Measurements from ENCODE around the gene MMP28.
"Not testable (repeated sequence)": the region's sequence is repeated elsewhere in the genome, so short reads cannot be mapped to it uniquely, and the experiment has no call there.

The MMP28 gene

DNA sequence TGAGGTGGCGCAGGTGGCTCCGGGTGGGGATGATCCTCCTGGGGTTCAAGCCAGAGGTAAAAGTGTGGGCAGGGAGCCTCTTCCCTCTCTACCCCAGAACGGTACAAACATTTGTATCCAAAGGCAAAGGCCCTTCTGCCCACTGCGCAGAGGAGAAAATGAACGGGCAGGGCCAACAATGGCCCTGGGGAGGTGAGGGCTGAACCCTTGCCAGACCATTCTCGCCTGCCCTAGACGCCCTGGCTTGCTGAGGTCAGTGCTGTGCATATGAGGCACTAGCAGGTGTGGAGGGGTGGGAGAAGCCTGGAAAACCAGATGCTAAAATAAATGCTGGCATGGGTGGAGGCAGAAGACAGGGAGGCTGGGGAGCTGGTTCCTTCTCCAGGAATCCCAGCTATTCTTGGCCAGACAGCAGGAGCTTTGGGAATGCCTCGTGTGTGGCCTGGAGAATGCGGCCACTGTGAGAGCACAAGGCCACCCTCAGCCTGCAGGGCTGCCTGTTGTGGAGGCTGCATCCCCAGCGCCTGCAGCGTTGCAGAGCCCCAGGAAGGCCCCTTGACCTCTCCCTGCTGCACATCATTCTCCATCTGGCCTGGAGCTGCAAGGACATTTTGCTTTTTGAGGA, 30.2 kb downstream of the MMP28 start:
- DNase-seq: no peak

DNA sequence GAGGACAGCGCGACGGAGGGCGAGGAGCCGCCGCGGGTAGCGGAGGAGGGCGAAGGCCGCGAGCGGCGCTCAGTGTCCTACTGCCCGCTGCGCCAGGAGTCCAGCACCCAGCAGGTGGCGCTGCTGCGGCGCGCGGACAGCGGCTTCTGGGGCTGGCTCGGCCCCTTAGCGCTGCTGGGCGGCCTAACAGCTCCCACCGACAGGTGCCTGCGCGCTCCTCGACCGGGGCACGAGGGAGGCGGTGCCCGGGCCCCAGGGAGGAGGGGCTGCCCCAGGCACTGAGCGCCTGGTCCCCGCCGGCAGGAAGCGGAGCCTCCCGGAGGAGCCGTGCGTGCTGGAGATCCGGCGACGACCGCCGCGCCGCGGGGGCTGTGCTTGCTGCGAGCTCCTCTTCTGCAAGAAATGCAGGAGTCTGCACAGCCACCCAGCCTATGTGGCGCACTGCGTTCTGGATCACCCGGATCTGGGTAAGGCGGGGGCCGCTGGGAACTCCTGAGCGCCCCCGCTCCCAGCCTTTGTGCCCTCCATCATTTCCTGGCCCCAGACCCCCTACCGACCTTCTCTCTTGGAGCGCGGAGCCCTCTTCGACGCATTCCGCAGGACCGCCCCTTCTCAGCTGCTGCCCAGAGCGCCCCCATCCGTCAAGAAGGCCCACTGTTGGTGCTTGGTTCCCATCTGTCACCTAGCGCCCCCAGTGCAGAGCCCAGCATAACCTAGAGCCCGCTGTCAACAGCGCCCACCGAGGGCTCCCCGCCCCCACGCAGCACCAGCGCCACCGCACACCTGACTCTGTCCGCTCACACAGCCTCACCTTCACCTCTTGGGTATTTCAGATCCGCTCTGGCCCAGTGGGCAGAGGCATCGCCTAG, 31.1 kb downstream of the MMP28 start:
- DNase-seq: peak; percentile 76

DNA sequence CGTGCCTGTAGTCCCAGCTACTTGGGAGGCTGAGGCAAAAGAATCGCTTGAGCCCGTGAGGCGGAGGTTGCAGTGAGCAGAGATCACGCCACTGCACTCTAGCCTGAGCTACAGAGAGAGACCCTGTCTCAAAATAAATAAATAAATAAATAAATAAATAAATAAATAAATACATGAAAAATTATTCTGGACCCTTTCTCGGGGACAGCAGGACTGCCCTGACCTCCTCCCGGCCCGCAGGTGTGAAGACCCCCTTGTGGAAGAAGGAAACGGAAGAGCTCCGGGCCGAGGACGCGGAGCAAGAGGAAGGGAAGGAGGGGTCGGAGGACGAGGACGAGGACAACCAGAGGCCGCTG, 31.7 kb downstream of the MMP28 start:
- no peak for DNase-seq

DNA sequence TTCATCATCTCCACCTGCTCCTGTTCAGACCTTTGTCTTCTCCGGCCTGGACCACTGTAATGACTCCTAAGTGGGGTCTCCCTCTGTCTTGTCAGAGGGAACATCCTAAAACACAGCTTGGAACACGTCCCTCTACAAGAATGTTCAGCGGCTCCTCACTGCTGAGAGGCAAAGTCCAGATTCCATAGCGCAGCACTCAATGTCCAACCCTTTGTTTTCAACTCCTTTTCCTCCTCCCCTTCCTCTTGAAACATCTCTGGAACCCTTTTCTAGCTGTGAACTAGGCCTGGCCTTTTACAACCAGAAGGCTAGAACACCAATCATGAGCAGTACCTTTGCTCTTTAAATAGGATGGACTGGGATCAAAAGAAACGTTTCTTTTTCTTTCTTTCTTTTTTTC, 33.8 kb downstream of the MMP28 start:
- no peak for DNase-seq

DNA sequence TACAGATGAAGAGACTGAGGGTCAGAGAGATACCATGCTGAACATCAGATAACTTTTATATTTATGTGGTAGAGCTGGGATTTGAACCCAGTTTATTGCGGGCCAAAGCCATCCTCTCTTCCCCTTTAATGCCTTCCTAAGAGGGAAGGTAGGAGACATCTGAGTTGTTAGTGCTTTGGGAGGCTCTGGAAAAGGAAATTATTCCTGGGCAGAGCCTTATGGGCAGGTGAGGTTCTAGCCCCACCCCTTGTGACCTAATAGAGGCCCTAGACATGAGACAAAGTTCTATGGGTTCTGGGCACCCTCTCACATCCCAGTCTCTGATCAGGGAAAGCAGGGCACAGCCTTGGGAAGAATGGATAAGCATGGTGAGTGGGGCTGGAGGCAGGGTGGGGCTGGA, 34.9 kb downstream of the MMP28 start, which contains the start of gene C17orf50:
Gene C17orf50 (plus strand): TSS at position 301 of the 400 bp plus-strand sequence. CDS start 55 bp downstream, at position 356.
- DNase-seq: no peak

DNA sequence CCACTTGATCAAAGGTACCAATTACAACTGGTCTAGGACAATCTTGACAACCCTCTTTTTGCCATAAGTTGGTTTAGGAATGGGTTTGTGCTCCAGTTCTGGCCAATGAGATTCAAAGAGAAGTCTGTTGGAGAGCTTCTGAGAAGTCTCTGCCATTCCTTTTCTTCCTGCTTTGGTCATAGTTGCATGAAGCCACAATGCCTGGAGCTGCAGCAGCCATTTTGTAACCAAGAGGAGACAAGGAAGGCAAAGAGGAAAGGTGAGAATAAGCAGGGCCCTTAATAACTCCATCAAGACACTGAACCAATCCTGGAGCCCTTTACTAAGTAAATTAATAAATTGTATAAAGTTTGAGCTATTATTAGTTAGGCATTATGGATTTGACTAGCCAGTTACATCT, 38.2 kb downstream of the MMP28 start:
- no peak for DNase-seq

DNA sequence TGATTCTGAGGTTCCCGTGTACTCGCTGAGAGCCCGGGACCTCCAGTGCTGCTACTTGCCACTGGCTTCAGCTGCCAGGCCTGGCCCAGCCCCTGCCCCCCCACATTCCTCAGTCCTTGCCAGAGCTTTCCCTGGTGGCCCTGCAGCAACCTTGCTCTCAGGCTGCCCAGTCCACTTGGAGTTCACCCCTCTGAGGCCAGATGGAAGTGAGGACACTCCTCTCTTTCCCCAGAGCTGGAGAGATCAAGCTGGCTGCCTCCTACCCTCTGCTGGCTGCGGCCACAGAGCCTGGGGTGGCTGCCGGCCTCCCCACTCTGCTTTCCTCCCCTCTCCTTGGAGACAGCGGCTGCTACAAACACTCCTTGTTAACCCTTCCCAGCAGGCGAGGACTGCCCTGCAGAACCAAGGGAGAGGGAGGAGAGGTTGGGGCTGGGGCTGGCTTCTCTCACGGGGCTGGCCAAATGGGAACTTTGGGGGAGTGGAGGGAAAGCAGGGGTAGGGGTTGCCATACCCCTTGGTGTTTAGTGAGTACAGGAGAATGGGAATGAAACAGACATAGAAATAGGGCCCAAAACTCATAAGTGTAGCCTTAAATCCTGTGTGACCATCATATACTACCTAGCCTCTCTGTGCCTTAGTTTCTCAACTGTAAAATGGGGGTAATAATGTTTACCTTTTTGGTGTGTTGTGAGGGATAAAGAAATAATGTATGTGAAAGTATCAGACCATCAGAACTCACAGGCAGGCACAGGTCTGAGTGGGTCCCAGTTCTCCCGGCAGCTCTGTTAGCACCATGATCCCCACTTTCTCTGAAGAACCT, 42.3 kb downstream of the MMP28 start, which contains the start of gene GAS2L2:
Gene GAS2L2 (minus strand): TSS at position 295 of the 820 bp plus-strand sequence. CDS start 389 bp downstream, outside the sequence.
- no peak for DNase-seq

DNA sequence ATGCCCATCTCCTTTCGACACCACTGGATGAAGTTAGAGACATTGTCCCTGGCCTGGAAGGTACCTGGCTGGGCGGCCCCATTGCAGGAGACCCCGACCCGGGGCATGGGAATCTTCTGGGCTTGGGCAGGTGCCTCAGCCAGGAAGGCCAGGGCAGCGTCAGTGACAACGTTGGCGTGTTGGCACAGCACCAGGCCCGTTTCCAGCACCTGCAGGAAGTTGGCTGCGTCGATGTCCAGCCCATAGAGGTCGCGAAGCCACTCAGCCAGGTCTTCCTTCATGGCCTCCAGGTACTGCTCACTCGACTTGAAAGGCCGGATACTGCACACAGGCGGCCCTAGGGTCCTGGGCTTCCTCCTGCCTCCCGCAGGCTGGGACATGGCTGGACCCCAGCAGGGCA, 43.0 kb downstream of the MMP28 start:
- DNase-seq: no peak

DNA sequence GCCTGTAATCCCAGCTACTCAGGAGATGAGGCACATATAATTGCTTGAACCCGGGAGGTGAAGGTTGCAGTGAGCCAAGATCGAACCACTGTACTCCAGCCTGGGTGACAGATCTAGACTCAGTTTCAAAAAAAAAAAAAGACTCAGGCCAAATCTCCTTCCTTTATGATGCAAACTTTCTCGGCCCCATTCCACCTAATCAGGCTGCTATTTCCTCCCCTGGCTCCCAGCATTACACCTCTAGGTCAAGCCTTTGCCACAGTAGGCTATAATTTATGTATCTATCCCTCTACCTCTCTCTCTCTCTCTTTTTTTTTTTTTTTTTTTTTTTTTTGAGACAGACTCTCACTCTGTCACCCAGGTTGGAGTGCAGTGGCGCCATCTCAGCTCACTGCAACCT, 43.9 kb downstream of the MMP28 start:
- DNase-seq: not testable (repeated sequence)

DNA sequence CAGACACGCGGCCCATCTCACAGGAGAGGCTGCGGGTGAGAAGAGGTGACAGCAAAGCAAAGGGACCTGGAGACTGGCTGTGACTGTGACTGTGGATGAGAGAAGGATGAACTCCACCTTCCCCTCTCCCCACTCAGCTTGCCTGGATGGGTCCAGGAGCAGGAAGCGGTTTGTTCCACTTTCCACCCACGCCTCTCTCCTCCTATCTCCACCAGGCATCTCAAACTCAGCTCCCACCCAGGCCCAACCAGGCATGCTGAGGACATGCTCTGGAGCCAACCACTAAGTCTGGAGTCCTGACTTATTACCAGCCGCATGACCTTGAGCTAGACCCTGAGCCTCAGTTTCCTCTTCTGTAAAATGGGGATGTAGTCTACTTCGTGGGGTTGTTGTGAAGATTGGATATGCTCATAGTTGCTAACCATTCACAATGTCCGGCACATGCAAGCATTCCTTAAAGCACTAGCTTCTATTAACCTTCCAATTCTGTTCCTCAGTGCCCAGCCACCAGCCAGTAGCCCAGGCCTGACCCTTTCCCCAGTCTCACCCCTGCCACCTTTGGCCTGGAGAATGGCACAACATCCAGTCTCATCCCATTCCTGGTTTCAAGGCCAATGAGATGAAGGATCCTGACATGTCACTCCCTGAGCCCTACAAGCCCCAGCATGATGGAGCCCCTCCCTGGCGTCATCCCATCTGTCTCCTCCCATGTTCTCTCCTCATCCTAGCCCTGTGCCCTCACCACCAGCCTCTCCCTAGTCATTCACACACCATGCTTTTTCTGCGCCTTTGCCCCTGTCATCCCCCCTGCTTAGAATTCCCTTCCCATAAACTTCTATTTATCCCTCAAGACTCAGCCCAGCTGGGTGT, 44.7 kb downstream of the MMP28 start:
- DNase-seq: no peak

DNA sequence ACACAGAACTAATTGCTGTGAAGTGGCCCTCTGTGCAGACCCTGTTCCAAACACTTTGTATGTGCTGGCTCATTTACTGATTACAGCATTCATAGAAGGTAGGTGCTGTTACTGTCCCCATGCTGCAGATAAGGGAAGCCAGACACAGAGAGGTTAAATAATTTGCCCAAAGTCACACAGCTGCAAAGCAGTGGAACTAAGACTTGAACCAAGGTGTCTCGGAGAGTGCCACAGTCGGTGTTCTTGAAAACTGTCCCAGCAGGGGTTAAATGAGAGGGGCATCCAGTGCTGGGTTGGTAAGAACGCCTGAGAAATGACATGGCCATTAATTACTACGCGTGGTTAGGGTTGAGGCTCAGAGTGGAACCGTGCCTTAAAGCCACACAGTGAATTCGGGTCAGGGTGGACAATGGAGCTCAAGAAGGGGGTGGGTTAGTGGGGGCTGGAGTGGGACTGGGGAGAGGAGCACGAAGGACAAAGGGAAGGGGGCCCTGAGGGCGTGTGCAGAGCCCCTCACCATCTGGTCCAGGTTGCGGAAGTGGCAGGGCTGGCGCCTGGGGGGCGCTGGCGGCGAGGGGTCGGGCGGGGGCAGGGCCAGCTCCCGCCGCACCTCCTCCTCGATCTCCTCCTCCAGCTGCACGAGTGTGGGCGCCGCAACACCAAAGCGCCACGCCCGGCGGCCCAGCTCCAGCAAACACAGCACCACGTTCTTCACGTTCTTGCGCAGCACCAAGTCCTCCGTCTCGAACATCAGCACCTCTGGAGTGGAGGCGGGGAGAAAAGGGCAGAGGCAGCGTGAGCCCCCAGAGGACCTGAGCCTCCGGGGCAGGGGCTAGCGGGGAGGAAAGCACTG, 45.7 kb downstream of the MMP28 start:
- DNase-seq: peak; percentile 30

DNA sequence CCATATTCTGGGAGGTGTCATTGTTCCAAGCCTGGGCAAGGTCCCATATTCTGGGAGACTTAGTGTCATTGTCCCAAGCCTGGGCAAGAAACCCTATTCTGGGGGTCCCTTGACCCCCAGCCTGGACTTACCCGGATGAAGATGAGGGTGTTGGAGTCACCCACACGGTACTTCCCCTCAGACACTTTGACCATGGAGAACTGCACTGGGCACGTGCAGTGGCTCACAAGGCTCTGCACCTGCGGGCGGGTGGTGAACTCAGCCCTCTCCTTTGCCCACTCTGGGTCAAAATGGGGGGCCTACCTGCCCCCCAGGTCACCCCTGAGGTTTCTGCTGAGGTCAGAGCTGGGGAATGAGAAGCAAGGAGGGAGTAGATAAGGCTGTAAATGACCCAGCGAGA, 46.5 kb downstream of the MMP28 start:
- no peak for DNase-seq

DNA sequence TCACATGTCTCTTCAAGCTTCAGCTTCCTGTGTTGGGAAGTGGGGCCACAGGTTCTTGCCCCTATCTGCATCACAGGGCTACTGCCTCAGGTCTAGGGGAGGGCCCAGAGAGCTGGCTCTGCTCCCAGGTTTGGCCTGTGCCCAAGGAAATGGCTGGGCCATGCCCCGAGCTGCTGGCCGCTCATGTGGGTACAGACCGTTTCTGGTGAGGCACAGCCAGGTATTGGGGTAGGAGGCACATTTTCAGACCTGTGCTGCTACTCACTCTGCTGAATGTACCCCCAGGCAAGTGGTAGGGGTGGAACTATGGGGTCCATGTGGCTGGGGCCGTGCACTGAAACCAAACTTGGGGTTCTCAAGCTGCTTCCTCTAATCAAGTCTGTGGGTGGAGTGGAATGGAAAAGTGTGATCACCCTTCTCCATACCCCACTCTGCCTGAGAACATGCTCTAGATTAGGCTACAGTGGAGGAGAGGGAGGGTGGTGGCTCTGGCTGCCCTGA, 47.0 kb downstream of the MMP28 start:
- no peak for DNase-seq

DNA sequence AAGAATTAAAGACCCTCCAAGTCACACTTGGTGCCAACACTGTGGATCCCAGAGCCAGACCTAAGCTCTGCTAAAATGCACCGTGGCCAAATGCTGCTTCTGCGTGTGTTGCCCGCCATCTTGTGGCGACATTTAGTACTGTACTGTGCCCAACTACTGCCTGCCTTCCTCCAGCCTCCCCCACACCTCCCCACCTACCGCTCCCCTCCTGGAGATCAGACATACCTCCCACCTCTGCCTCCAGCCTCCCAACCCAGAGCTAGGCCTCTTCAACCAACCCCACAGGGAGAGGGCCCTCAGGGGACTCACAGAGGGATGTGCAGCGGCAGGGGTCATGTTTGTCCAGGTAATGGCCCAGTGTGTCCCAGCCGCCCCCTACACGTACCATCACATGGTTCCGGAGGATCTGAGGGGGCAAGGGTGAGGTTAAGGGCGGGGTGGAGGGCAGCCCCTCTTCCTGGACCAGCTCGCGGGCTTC, 47.9 kb downstream of the MMP28 start:
- DNase-seq: peak; percentile 64

DNA sequence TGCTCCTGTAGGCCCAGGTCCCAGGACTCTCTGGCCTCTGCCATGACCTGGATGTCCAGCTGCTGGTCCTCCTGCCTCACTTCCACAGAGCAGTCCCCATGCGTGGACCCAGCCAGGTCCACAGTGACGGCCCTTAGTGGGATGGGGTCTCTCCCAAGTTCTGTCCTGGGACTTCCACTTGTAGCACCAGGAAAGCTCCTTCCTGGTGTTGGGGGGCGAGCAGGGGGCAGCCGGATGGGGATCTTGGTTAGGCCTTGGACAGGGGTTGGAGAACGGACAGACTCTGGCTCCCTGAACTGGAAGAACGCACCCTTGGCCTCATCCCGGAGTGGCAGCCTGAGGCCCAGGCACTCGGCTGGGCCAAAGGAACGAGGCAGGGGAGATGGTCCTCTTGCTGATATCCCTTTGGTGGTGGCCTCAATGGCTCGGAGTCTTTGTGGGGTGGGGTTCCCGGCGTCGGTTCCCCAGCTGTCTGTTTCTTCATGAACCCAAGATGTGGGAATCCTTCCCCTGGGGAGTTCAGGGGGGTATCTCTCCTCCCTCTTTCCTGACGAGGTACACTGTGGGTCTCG, 49.6 kb downstream of the MMP28 start:
- no peak for DNase-seq

DNA sequence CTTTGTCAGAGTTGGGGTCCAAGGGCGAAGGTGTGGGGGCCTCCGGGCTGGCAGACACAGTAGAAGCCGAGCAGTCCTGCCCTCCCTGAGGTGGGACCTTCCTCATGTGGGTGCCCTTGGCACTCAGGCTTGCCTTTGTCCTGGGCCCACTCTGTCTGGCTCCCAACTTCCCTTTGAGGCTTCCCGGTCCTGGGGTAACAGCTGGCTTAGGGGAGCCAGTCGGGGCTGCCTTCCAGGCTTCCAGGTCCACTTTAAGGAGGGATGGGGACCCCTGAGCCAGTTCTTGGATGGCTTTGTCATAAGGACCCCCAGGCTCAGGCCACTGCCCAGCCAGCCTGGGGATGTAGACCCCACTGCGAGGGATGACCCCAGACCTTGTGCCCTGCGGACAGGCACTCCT, 50.2 kb downstream of the MMP28 start:
- no peak for DNase-seq

DNA sequence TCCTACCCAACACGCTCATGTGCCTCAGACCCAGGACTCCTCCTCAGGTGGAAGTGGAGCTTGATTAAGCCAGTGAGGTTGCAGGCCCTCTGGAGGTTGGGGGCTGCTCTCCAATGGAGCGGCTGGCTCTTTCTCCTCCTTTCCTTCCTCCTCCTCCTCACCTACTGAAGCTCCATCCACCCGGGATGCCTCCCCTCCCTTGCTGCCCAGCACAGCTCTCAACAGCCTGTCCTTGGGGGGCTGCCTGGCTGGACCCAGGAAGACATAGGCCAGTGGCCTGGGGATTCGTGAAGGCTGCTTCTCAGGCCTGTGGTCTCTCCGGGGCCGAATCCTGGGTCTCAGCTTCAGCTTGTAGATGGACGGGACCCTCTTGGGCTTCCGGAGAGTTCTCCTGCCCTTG, 50.6 kb downstream of the MMP28 start:
- no peak for DNase-seq

DNA sequence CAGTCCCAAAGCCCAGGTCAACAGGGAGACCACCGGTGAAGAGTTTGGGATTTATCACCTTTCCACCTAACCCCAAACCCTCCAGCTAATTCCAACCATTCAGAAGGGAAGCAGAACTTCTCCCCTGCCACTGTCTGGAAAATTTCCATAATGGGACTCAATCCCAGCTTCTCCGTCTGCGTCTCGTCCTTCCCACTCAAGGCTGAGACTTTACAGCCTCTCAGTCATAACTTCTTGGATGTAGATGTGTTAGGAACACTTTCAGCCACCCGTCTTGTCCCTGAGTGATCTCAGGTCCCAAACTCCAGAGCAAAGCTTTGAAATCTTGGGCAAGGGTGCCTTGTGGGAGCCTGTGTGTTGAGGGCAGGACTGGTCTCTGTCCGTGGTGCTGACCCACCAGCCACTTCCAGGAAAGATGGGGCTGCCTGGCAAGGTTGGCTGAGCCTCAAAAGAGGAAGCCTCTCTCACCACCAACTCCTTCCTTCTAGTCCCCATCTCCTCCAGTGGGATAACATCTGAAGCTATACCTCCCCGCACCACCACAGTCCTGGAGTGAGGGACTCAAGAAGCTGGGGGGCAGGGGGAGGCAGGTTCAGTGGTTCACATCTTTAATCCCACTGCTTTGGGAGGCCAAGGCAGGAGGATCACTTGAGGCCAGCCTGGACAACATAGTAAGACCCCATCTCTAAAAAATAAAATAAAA, 51.7 kb downstream of the MMP28 start:
- peak; percentile 29 for DNase-seq

DNA sequence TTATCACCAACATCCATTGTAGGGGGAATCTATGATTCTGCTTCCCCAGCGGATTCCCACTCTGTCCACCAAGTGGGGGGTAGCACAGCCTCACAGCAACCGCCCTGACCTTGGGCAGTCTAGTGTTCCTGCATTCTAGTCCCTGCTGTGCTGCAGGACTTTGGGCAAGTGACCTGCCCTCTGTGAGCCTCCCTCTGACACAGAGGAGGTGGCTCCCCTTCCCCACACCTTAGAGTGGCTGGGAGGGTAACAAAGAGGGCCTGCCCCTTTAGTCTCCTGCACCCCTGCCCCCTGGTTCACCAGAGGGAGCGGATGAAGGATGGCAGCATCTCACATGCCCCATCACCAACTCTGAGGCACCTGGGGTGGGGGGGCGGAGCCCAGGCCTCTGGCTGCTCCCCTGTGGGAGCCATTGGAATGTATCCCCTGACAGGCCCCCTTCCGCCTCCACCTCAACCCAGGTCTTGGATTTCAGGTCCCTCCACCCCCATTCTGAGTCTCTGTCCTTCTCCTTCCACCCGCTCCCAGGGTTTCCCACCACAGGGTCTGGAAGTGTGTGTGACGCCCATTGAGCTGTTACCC, 52.5 kb downstream of the MMP28 start:
- no peak for DNase-seq

DNA sequence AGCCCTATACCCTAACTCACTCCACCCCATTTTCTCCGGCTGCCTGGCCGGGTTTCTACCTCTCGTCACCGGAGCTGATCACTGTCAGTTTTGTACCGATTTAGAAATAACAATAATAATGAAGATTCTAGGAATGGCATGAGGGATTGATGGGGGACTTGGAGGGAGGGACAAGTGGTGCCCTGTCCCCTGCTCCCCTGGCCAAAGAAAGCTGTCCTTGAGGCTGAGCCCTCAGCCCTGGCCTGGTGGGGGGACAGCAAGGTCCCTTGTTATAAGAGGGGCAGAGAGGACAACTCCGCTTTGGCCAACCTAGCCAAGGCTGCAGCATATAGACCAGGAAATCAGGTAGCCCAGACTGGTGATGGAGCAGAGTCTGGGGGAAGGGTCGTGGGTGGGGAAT, 52.9 kb downstream of the MMP28 start:
- no peak for DNase-seq

Data from fibroblast of skin of right quadriceps (primary cell).